ENCODE results near the gene FAM32A.

FAM32A gene

GRCh38 chr19:16185123-16185767 is at the start of gene FAM32A:
TSS of gene FAM32A (plus strand) at chr19:16185410. CDS start at chr19:16185443, 33 bp downstream.
- in situ Hi-C loops (cut with HindIII; ENCODE audit: low sequenced_read_pairs): no loop called here

GRCh38 chr19:16135430-16136127 is 49.6 kb upstream of the FAM32A start:
- in situ Hi-C loops (cut with HindIII; ENCODE audit: low sequenced_read_pairs): no loop called here

- in situ Hi-C loops (cut with HindIII; ENCODE audit: low sequenced_read_pairs): no loop called here
These were observed 48.8 kb upstream of the FAM32A start for GRCh38 chr19:16136185-16136999.

- in situ Hi-C loops (cut with HindIII; ENCODE audit: low sequenced_read_pairs): no loop called here
These were observed 45.5 kb upstream of the FAM32A start for GRCh38 chr19:16139752-16140151.

GRCh38 chr19:16141043-16141442 is 44.2 kb upstream of the FAM32A start:
- in situ Hi-C loops (cut with HindIII; ENCODE audit: low sequenced_read_pairs): no loop called here

- in situ Hi-C loops (cut with HindIII; ENCODE audit: low sequenced_read_pairs): no loop called here
These were observed 43.1 kb upstream of the FAM32A start for GRCh38 chr19:16142032-16142580.

GRCh38 chr19:16143399-16144215 is 41.6 kb upstream of the FAM32A start, which contains the start of gene HSH2D:
TSS of gene HSH2D (plus strand) at chr19:16143685. CDS start at chr19:16148751, 5,066 bp downstream.
- in situ Hi-C loops (cut with HindIII; ENCODE audit: low sequenced_read_pairs): no loop called here

GRCh38 chr19:16144216-16144581 is 41.0 kb upstream of the FAM32A start:
- in situ Hi-C loops (cut with HindIII; ENCODE audit: low sequenced_read_pairs): no loop called here

GRCh38 chr19:16146112-16146511 is 39.1 kb upstream of the FAM32A start:
- in situ Hi-C loops (cut with HindIII; ENCODE audit: low sequenced_read_pairs): no loop called here

- in situ Hi-C loops (cut with HindIII; ENCODE audit: low sequenced_read_pairs): no loop called here
These were observed 36.6 kb upstream of the FAM32A start for GRCh38 chr19:16148443-16149229.

- in situ Hi-C loops (cut with HindIII; ENCODE audit: low sequenced_read_pairs): no loop called here
These were observed 31.5 kb upstream of the FAM32A start for GRCh38 chr19:16153582-16154336.

- in situ Hi-C loops (cut with HindIII; ENCODE audit: low sequenced_read_pairs): no loop called here
These were observed 30.7 kb upstream of the FAM32A start for GRCh38 chr19:16154557-16154956.

- in situ Hi-C loops (cut with HindIII; ENCODE audit: low sequenced_read_pairs): no loop called here
These were observed 30.1 kb upstream of the FAM32A start for GRCh38 chr19:16155128-16155527.

GRCh38 chr19:16156904-16157303 is 28.3 kb upstream of the FAM32A start:
- in situ Hi-C loops (cut with HindIII; ENCODE audit: low sequenced_read_pairs): no loop called here

- in situ Hi-C loops (cut with HindIII; ENCODE audit: low sequenced_read_pairs): no loop called here
These were observed 27.6 kb upstream of the FAM32A start for GRCh38 chr19:16157601-16158000.

- in situ Hi-C loops (cut with HindIII; ENCODE audit: low sequenced_read_pairs): no loop called here
These were observed 25.6 kb upstream of the FAM32A start for GRCh38 chr19:16159655-16160054.

- in situ Hi-C loops (cut with HindIII; ENCODE audit: low sequenced_read_pairs): no loop called here
These were observed 24.7 kb upstream of the FAM32A start for GRCh38 chr19:16160445-16160942.

- in situ Hi-C loops (cut with HindIII; ENCODE audit: low sequenced_read_pairs): no loop called here
These were observed 24.2 kb upstream of the FAM32A start for GRCh38 chr19:16160943-16161560.
